Smooth muscle cell (in vitro differentiated cells): ENCODE data around the gene NOL7. TPM values are rescaled to one million over a fixed set of nuclear protein-coding genes. Genes with fewer than 3 reads are reported as not detected.

Source experiments
- DNase-seq: peaks from one replicate; lab custom pipeline; 2025; ENCODE audit not compliant: unreplicated experiment; lab: John Stamatoyannopoulos, UW
- H2AFZ ChIP-seq: fragments of 200-600 bp; sonication (generic); 2 replicates; pipeline ENCODE4 v1.6.0; 2016; ENCODE audit warnings: antibody characterized with exemption, low read depth, mild to moderate bottlenecking
- H3F3A ChIP-seq: fragments of 200-600 bp; sonication (generic); 2 replicates; pipeline ENCODE4 v1.6.0; 2017; ENCODE audit warnings: antibody characterized with exemption, low read depth
- H3K27ac ChIP-seq: fragments of 200-600 bp; sonication (generic); 2 replicates; pipeline ENCODE4 v1.5.1; 2016; ENCODE audit warnings: low read depth, mild to moderate bottlenecking
- H3K27me3 ChIP-seq: fragments of 200-600 bp; sonication (generic); 2 replicates; pipeline ENCODE4 v1.6.1; 2016; ENCODE audit warnings: low read depth, mild to moderate bottlenecking
- H3K36me3 ChIP-seq: fragments of 200-600 bp; sonication (generic); 2 replicates; pipeline ENCODE4 v1.5.1; 2016; ENCODE audit warnings: low read depth
- H3K4me1 ChIP-seq: fragments of 200-600 bp; sonication (generic); 2 replicates; pipeline ENCODE4 v1.5.1; 2016; ENCODE audit warnings: low read depth
- H3K4me2 ChIP-seq: fragments of 200-600 bp; sonication (generic); 2 replicates; pipeline ENCODE4 v1.6.0; 2016; ENCODE audit warnings: mild to moderate bottlenecking
- H3K4me3 ChIP-seq: fragments of 200-600 bp; sonication (generic); 2 replicates; pipeline ENCODE4 v1.5.1; 2016; ENCODE audit warnings: mild to moderate bottlenecking
- H3K79me2 ChIP-seq: fragments of 200-600 bp; sonication (generic); 2 replicates; pipeline ENCODE4 v1.6.0; 2016; ENCODE audit warnings: low read depth, mild to moderate bottlenecking
- H3K9ac ChIP-seq: fragments of 200-600 bp; sonication (generic); 2 replicates; pipeline ENCODE4 v1.6.0; 2016; ENCODE audit warnings: low read depth
- H3K9me3 ChIP-seq: fragments of 200-600 bp; sonication (generic); replicated peaks from 2 replicates; pipeline ENCODE4 v1.5.1; 2016; ENCODE audit warnings: low read depth
- H4K20me1 ChIP-seq: fragments of 200-600 bp; sonication (generic); 2 replicates; pipeline ENCODE4 v1.6.0; 2016; ENCODE audit warnings: low read depth
- CTCF ChIP-seq: fragments of 200-600 bp; sonication (generic); IDR thresholded peaks from 2 replicates; pipeline ENCODE4 v1.5.1; 2017; ENCODE audit warnings: borderline replicate concordance, mild to moderate bottlenecking, antibody characterized with exemption; ENCODE audit not compliant: insufficient read depth, poor library complexity, severe bottlenecking
- WGBS: methylation state at CpG from one replicate; pipeline ENCODE4 v1.1.7; 2016; ENCODE audit warnings: low lambda C conversion rate; 5-methylcytosine and 5-hydroxymethylcytosine counted together
- polyA plus RNA-seq: library from polyadenylated mRNA; unstranded; fragments of >200 nt; fragmentation: Nextera tagmentation; extraction: Ambion mirVana; gene quantifications from 2 replicates; pipeline ENCODE4 v1.2.1, GENCODE V29; 2016
- total RNA-seq: library from RNA; depleted of rRNA; stranded (reverse); fragments of >200 nt; gene quantifications from 2 replicates; pipeline ENCODE4 v1.2.3, GENCODE V29; 2014

Gene NOL7
- total and polyA plus RNA-seq, 2 experiments from 2014 or later, result 104 to 120 TPM

- Histone ChIP-seq H3K27me3 (no peaks in the 10 kb centered on the region), H3K4me2 (no peak overlapping the region), H3K79me2 (peaks cover 13% of the 10 kb centered on the region), H3K4me3 (no peak overlapping the region), H3K4me1 (peaks cover 12% of the 10 kb centered on the region), H3K9ac (no peak overlapping the region), H3F3A (peaks cover 3% of the 10 kb centered on the region), H3K9me3 (no peaks in the 10 kb centered on the region), H2AFZ (no peak overlapping the region), H4K20me1 (peaks cover 8% of the 10 kb centered on the region), H3K36me3 (no peaks in the 10 kb centered on the region), H3K27ac (no peak overlapping the region)
- DNase-seq, result no peak
- 83% methylated on average over 4 of the region's 4 CpGs for WGBS
- no peak for TF ChIP-seq CTCF
Observed at GRCh38 chr6:13611715-13612114, 3.4 kb upstream of the NOL7 start.

GRCh38 chr6:13613029-13613594 is 2.0 kb upstream of the NOL7 start:
- TF ChIP-seq CTCF, result no peak
- H3K4me1 ChIP-seq, result peaks cover 12% of the 10 kb centered on the region
- H3K27me3 ChIP-seq, result no peaks in the 10 kb centered on the region
- H3K4me2 ChIP-seq, result no peak overlapping the region
- peaks cover 5% of the 10 kb centered on the region for H3K36me3 ChIP-seq
- peaks cover 23% of the 10 kb centered on the region for H3K79me2 ChIP-seq
- WGBS, result 81% methylated on average over 3 of the region's 3 CpGs
- DNase-seq, result no peak
- no peak overlapping the region for H3K27ac ChIP-seq
- H4K20me1 ChIP-seq, result peaks cover 20% of the 10 kb centered on the region
- H3K4me3 ChIP-seq, result no peak overlapping the region
- H3K9ac ChIP-seq, result no peak overlapping the region
- H3F3A ChIP-seq, result peaks cover 3% of the 10 kb centered on the region
- no peak overlapping the region for H2AFZ ChIP-seq
- no peaks in the 10 kb centered on the region for H3K9me3 ChIP-seq

- peaks cover 20% of the 10 kb centered on the region for H4K20me1 ChIP-seq
- H3K36me3 ChIP-seq, result peaks cover 8% of the 10 kb centered on the region
Observed at GRCh38 chr6:13614126-13614925, 809 bp upstream of the NOL7 start.

More at GRCh38 chr6:13614126-13614925, 809 bp upstream of the NOL7 start:
- Histone ChIP-seq H3K27me3 (no peaks in the 10 kb centered on the region), H3K4me2 (peak overlapping the region; percentile 90), H3F3A (peaks cover 3% of the 10 kb centered on the region), H3K79me2 (peaks cover 23% of the 10 kb centered on the region), H3K9ac (peak overlapping the region; percentile 83), H3K4me1 (peaks cover 12% of the 10 kb centered on the region), H3K27ac (peak overlapping the region; percentile 85), H2AFZ (peak overlapping the region; percentile 84), H3K9me3 (no peaks in the 10 kb centered on the region), H3K4me3 (peak overlapping the region; percentile 83)
- no peak for DNase-seq
- TF ChIP-seq CTCF, result no peak
- WGBS, result 7% methylated on average over 38 of the region's 38 CpGs
